Inflammatory macrophage (primary cell): ENCODE results near the gene TSSC4.

Source experiments
- DNase-seq, 2 donors: peaks; one replicate each; pipeline ENCODE4 v3.0.0-alpha.2; 2020 to 2022

TSSC4 gene

DNA sequence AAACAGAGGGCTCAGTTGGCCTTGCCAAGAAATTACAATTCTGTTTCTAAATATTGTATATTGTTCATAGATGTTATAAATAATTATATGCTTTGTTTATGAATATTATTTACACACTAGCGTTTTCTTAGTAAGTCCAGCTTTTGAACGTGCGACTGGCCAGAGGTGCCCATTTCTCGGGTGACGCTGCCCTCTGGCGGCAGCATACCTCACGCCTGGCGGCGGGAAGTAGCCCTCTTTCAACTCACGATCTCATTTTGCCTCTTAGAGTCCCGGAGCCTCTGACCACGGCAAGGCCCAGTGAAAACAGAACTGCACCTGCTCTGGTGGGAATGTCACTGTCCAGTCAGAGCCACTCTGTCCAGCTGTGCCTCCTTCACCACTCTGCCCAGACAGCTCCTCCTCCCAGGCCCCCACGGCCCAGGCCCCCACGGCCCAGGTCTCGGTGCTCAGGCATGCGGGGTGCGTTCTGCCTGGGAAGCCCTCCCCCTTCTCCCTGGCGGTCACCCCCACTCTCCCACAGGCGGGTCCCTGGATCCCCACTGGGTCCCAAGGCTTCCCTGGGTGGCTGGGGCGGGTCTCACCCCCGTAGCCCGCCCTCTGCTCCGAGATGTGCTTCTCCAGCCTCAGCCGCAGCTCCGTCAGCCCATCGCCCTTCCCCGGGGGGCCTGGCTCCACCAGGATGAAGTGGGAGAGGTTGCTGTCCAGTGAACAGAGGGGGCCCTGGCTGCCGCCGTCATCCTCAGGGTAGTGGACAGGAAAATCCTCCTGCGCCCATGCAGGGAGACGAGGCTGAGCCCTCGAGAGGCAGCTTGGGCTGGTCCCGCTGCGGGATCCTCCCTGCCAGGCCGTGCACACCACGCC lies 19.3 kb downstream of the TSSC4 start:
- DNase-seq: peak; percentile 77 to 81

DNA sequence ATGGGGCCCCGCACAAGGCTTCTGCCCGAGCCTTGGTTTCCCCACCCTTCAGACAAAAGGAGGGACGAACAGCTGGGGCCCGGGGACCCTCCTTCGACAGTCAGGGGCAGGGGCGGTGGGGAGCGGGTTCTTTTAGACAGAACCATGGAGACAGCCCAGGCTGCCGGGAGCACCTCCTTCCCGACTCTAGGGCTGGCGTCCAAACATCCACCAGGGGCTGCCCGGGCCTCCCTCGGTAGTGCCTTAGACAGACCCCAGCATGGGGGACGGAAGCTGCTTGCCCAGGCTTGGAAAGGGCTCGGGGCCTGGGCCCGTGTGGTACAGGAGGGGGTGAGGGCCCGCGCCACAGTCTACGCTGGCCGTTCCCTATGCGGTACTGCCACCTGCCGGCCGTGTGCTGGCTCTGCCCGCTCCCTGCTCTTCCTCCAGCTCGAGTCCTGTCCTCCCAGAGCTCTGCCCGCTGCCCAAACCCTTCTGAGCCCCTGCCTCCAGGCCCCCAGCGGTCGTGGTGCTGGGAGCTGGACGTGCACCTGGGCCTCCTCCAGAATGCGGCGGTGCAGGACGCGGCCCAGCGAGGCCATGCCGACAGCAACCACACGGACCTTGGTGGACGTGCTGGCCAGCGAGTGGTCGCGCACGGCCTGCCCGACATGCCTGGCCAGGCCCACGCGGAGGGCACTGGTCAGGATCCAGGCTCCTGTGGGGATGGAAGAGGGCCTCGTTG lies 20.1 kb downstream of the TSSC4 start:
- DNase-seq: peak; percentile 73 to 78

DNA sequence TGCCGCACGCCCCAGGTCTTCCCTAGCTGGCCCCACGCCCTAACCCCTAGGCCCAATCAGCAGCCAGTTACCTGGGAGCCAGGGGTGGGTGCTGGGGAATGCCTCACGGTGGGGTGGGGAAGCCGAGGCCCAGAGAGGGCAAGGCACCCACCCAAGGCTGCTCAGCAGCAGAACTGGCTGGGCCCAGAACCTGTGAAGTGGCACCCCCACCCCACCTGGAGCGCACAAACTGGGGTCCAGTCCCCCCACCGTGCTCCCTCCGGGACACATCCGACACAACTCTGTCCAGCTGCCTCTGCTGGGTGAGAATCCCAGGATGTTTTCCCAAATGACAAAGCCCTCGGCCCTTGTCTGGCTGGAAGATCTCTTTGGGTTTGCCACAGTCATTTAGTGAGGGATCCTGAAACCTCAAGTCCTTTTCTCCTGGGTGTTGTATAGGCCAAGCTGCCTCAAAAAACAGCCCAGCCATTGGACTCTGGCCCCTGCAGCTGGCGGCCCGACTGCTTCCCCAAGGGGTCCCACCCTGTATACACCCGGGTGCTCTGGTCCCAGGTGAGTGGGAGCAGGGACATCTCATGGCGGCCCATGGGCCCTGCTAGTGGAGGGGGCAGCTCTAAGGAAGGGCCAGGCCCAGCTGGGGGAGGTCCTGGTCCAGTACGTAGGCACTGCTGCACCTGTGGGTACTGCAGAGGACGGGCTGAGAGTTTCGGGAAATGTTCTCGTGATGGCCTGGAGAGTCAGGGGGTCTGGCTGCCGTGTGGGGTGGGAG lies 20.9 kb downstream of the TSSC4 start:
- no peak for DNase-seq

DNA sequence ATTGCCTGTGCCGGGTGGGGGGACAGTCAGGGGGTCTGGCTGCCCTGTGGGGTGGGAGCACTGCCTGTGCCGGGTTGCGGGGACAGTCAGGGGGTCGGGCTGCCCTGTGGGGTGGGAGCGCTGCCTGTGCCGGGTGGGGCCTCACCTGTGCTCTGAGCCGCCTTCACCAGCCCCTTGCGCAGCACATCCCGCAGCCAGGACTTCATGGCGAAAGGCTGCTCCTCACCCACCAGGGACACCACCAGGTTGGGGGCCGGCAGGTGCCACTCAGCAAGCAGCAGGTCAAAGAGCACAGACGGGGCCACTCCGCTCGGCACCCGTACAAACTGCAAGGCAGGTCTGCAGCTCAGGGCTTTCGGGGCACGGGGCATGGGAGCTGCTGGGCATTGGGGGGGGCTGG lies 21.4 kb downstream of the TSSC4 start:
- DNase-seq: no peak

DNA sequence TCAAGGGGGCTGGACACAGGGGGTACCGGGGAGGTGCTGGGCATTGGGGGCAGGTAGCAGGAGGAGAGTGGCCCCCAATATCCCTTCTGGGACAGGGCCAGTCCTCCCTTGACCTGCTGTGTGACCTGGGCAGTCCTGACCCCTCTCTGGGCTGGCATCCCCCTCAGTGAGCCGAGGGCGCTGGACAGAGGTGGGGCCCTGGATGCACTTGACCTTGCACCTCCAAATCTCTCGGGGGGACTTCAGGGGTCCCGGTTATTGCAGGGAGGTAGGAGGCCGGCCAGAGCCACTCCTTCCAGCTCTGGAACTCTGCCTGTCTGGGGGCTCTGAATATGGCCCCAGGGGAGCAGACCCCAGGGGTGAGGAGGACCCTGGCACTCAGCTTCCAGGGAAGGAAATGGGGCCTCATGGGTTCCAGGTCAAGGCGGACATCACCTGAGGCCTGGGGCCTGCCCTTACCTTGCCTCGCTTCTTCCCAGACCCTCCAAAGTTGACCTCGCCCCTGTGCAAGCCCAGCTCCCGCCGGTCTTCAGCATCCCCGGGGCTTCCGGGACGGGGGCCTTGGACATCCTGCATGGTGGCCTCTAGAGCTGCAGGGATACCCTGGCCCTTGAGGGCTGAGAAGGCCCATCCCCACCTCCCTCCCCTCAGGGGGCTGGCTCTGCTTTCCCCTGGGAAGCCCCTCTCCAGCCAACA lies 22.1 kb downstream of the TSSC4 start:
- DNase-seq: no peak

DNA sequence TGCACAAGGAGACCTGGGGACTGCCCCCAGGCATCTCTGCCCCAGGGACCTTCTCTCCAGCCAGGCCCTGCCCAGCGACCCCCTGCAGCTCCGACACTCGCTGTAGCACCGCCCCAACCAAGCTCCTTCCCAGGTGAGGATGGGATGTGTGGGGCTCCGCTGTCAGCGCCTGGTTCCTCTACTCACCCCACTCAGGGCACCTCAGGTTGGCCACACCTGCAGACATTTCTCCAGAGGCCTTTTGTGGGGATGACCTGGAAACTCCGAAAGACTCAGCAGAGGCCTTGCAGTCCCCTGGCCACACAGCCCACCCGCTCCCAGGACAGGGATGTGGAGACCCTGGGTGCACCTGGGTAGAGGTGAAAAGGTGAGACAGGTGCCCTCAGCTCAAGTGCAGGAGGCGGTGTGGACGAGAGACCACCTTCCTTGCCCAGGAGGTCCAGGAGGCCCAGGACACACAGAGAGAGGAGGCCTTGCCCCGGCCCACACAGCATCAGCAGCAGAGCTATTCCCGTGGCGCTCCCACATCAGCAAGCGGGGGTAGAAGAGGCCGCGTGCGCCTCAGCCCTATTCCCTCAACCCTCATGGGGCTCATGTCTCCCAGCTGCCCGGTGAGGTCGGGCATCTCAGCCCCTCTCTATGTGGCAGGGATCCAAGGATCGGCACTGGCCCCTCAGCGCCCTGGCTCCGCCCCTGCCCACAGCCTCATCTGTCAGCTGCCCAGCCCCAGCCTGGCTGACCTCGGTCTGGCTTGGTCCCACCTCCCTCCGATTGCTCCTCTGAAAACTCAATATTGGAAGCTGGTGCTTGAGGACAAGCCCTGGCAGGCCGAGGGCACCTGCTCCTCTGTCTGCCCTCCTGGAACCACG lies 22.8 kb downstream of the TSSC4 start:
- DNase-seq: no peak

DNA sequence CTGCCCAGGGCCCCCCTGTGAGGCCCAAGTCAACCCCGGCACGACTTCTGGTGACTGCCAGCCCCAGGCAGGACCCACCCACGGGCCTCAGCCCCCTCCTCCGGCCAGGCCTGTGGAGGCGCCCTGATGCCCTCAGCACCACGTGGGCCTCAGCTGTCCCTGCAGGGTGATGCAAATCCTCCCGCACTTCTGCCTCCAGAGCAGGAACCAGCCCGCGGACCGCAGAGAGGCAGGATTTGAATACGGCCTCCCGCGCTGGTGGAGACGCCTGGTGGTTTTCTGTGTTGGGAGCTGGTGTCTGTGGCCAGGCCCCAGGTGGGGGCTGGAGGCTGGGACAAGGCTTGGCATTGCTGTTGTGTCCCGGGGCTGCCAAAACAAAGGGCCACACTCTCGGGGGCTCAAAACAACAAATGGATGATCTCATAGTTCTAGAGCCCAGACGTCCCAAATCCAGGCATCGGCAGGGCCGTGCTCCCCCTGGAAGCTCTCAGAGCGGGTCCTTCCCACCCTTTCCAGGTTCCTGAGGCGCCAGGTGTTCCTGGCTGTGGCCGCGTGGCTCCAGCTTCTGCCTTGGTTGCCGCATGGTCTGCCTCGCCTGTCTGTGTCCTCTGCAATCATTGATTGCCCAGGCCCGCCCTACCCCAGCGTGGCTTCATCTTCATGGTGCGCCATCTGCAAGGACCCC lies 24.4 kb downstream of the TSSC4 start:
- peak; percentile 66 to 83 for DNase-seq

DNA sequence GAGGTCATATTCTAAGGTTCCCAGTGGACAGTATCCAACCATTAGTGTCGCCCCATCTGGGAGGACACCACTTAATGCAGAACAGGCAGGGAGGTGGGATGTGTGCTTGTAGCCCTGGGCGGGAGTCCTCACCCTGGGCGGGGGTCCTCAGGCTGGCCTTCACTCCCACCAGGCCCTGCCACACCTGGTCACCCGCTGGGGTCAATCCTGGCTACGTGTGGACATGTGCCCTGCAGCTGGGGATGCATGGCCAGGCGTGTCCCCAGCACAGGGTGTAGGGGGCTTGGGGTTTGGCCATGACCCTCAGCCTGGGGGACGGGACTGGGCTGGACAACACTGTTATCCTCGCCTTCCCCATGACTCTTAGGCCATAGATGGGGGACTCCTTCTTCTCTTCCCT lies 25.0 kb downstream of the TSSC4 start:
- no peak for DNase-seq

DNA sequence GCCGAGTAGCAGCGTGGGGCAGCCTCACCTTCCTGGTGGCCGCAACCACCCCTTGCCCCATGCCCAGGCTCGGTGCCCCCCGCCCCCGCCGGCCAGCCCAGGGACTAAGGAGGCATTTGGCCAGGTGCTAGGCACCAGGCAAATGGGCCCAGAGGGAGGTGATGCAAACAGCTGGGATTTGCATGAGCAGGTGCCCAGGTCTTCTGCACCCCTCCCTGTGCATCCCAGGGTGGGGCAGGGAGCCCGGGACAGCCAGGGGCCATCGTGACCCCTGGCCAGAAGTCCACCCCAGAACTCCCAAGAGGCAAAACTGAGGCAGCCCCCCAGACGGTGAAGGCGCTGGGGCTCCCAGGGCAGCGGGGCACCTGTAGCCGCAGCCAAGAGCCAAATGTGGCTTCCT lies 25.7 kb downstream of the TSSC4 start:
- no peak for DNase-seq

DNA sequence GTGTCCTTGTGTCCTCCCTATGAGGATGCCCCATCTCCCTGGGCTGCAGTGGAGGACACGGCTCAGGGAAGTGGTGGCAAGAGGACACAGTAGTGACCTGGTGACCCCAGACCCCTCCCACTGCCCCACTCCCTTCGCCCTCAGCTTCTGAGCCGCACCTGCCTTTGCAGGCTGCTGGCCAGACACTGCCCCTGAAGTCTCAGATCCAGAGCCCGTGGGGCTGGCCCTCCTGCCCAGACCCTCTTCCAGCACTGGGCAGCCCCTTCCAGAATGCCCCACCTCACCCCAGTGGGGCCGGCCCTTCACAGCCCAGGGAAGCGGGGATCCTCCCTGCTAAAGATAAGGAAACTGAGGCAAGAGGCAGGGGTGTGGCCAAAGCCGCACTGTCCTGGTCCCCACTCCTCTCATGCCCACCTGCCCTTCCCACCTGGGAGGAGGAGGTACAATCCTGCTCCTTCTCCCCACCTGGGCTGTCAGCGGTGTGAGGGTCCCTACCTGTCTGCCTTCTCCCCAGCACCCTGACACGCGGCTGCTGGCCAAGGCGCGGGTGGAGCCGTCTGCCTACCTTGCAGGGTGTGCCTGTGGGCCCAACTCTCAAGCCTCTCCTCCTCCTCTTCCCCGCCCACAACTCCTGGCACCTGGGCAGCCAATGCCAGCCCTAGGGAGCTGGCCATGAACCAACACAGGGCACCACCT lies 26.4 kb downstream of the TSSC4 start:
- no peak for DNase-seq

DNA sequence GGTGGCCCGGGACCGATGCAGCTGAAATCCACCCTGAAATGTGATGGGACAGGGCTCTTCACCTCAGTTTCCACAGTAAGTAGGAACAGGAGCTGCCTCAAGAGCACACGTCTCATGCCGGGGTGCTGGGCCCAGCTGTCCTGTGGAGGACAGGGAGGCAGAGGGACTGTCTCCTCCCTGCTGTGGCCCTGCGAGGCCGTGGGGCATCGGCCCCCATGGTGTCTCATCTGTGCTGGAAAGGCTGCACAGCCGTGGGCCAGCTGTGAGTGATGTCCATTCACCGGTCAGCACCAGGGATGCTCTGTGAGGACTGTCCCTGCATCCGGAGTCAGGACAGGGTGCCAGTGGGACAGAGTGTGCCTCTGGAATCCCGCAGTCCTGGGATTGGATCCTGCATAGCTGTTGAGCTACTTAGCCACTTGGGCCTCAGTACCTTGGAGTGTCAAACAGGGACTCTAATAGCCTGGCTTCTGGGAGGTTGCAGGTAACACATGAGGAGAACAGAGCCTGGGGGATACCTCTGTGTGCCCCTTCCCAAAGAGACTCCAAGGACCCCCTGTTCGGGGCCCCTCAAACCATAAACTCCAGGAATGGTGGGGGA lies 27.3 kb downstream of the TSSC4 start:
- DNase-seq: no peak

DNA sequence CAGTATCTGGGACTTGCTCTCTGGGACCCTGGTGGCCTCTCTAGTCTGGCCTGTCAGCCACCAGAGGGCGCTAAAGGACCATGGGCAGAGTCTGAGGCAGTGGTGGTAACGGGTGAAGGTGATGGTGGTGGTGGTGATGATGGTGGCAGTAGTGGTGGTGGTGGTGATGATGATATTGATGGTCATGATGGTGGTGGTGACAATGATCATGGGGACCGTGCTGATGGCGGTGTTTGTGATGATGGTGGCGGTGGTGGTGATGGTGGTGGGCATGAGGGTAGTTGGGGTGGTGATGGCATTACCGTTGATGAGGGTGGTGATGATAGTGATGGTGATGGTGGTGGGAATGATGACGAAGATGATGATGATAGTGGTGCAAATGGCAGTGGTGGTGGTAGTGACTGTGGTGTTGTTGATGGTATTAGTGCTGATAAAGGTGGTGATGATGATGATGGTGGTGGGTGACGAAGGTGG lies 27.8 kb downstream of the TSSC4 start:
- peak; percentile 69 to 73 for DNase-seq

DNA sequence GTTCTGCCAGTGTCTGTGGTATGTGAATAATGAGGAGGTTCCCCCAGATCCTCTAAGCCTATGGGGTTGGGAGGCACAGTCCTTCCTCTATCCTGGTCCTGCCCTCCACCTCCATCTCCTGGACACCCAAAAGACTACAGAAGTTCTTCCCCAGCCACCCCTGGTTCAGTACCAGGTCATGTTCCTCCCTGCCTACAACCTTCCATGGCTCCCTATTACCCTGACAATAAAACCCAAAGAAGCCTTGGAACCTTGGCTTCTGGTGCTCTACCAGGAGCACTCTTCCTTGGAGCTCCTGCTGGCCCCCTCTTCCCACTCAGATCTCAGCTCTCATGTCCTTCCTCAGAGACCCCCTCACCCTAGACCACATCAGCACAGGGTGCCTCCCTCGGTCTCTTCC lies 30.8 kb downstream of the TSSC4 start:
- DNase-seq: no peak

DNA sequence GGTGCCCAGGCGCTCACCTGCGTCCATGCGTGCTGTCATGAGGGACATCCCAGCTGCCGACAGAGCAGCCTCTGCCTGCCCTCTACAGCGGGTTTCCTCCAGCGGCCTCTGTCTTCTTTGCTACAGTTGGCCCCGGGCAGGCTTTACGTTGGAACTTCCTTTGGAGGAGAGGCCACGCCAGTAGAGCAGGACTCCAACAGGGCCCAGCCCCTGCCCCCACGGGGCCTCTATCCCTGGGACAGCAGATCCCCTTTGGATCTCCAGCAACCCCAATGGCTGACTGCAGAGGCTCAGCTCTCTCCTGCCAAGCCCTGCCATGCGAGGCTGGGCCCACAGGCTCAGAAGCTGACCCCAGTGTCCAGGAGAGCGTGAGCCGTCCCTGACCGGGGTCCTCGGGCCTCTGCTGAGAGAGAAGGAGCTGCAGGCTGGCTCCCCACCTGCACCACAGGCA lies 31.6 kb downstream of the TSSC4 start:
- no peak for DNase-seq

DNA sequence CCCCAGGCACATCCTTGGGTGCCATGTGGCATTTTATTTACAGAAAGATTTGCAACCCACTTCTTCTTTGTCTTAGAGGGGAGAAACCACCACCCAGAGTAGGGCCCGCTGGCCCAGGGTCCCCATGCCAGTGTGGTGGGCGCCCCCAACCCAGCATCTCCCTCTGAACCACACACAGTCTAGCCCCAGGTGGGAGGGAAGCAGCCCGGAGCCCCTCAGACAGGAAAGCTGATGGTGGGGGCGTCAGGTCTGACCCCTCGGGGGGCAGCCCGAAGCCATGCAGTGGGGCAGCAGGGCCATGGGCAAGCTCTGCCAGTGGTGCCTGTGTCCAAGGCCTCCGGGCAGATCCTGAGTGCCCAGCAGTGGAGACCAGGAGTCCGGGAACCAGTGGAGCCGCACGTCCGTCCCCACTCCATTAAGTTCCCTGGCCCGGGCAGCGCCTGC lies 32.1 kb downstream of the TSSC4 start:
- DNase-seq: no peak

DNA sequence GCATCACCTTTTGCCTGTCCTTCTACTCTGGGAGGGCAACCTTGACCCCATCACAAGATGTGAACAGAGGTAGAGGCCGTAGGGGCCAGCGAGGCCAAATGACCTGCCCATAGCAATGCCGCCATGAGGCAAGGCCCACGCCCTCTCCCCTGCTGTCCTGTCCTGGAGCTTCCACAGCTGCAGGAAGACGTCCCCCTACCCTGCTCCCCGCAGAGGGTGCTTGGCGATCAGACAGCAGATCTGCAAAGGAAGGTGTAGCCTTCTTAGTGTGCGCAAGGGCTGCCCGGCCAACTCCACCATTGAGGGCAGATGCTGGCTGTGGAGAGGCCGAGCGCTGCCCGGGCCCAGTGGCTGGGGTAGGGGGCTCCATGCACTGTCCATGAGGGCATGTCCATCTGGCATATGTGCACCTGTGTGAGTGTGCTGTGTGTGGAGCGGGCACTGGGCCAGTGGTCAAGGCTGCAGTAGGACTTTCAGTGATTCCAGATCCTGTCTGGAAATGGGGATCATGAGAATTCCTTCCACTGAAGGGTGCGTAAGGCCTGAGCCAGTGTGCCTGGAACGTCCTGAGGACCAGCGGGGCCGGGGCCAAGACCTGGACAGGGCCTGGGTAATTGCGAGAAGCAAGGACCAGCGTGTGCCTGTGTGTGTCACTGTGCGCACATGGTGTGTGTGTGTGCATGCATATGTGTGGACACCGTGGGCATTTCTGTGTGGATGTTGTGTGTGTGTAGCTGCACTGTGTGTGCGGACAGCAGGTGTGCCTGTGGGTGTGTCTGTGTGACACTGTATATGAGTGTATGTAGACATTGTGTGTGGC lies 32.8 kb downstream of the TSSC4 start:
- no peak for DNase-seq

DNA sequence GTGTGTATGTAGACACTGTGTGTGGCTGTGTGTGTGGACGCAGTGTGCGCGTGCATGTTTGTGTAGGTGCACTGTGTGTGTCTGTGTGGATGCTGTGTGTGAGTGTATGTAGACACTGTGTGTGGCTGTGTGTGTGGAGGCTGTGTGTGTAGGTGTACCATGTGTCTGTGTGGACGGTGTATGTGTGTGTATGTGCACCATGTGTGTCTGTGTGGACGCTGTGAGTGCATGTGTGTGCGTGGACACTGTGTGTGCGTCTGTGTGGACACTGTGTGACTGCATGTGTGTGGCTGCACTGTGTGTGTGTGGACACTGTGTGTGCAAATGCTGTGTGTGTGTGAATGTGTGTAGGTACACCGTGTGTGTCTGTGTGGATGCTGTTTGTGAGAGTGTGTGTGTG lies 33.5 kb downstream of the TSSC4 start:
- DNase-seq: no peak

DNA sequence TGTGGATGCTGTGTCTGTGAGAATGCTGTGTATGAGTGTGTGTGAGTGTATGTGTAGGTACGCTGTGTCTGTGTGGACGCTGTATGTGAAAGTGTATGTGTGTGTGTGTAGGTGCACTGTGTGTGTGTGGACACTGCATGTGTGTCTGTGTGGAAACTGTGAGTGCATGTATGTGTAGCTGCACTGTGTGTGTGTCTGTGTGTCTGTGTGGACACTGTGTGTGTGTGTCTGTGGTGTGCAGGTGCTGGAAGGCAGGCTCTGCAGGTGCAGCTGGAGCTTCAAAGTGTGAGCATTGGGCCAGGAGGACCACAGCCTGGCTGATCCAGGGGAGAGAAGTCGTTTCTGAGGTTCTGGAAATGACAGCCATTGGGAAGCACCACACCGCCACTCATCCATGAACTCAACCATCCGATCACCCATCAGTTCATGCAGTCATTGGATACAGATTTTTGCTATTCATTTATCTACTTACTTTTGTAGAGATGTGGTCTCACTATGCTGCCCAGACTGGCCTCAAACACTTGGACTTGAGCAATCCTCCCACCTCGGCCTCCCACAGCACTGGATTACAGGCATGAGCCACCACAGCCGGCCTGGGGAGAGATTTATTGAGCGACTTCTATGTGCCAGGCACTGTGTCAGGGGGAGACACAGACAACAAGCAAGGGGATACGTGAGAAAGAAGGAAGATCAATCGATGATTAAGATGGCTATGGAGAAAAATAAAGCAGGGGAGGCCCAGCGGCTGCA lies 34.1 kb downstream of the TSSC4 start:
- DNase-seq: no peak
